Neural cell (in vitro differentiated cells): ENCODE data around the gene CEACAM7. TPM values are rescaled to one million over a fixed set of nuclear protein-coding genes. Genes with fewer than 3 reads are reported as not detected.

Experiments
- H2AFZ ChIP-seq: fragments of 200-600, 300-800 bp; sonication (generic), shearing (Covaris generic); 2 replicates; pipeline ENCODE4 v1.6.0; 2014; ENCODE audit warnings: low read depth, mild to moderate bottlenecking, antibody characterized with exemption, low read length, moderate library complexity
- H3F3A ChIP-seq: fragments of 200-600 bp; shearing (Covaris generic); 2 replicates; pipeline ENCODE4 v1.6.1; 2016; ENCODE audit warnings: mild to moderate bottlenecking, moderate library complexity, mixed read lengths, antibody characterized with exemption, low read length; ENCODE audit not compliant: insufficient read depth, poor library complexity, severe bottlenecking
- H3K27ac ChIP-seq: fragments of 200-600, 300-800 bp; sonication (generic), shearing (Covaris generic); 2 replicates; pipeline ENCODE4 v1.5.1; 2014; ENCODE audit warnings: mild to moderate bottlenecking, low read length, moderate library complexity
- H3K27me3 ChIP-seq: fragments of 300-800, 200-600 bp; sonication (generic), shearing (Covaris generic); 2 replicates; pipeline ENCODE4 v1.6.0; 2014; ENCODE audit warnings: mild to moderate bottlenecking, low read depth, low read length, moderate library complexity; ENCODE audit not compliant: insufficient read depth
- H3K36me3 ChIP-seq: fragments of 300-800, 200-600 bp; sonication (generic), shearing (Covaris generic); 2 replicates; pipeline ENCODE4 v1.5.1; 2014; ENCODE audit warnings: mild to moderate bottlenecking, antibody characterized with exemption, low read length, moderate library complexity; ENCODE audit not compliant: insufficient read depth
- H3K4me2 ChIP-seq: fragments of 300-800, 200-600 bp; sonication (generic), shearing (Covaris generic); 2 replicates; pipeline ENCODE4 v1.6.0; 2014; ENCODE audit warnings: mild to moderate bottlenecking, low read length
- H3K4me3 ChIP-seq: fragments of 300-800, 200-600 bp; sonication (generic), shearing (Covaris generic); 2 replicates; pipeline ENCODE4 v1.5.1; 2014; ENCODE audit warnings: mild to moderate bottlenecking, low read length, moderate library complexity
- H3K79me2 ChIP-seq: fragments of 200-600 bp; shearing (Covaris generic); replicated peaks from 2 replicates; pipeline ENCODE4 v1.6.0; 2014; ENCODE audit warnings: mild to moderate bottlenecking, low read length, moderate library complexity; ENCODE audit not compliant: insufficient read depth
- H3K9ac ChIP-seq: fragments of 300-800, 200-600 bp; sonication (generic), shearing (Covaris generic); 2 replicates; pipeline ENCODE4 v1.6.1; 2016; ENCODE audit warnings: mild to moderate bottlenecking, low read length, mixed read lengths
- H3K9me2 ChIP-seq: fragments of 200-600 bp; shearing (Covaris generic); 2 replicates; pipeline ENCODE4 v1.6.1; 2016; ENCODE audit warnings: mild to moderate bottlenecking, low read length, mixed read lengths; ENCODE audit not compliant: insufficient read depth
- H3K9me3 ChIP-seq: fragments of 200-600, 300-800 bp; sonication (generic), shearing (Covaris generic); 2 replicates; pipeline ENCODE4 v1.6.1; 2016; ENCODE audit warnings: mild to moderate bottlenecking, mixed run types, low read length, moderate library complexity, mixed read lengths
- H4K20me1 ChIP-seq: fragments of 200-600 bp; shearing (Covaris generic); 2 replicates; pipeline ENCODE4 v1.6.1; 2016; ENCODE audit warnings: mild to moderate bottlenecking, mixed run types; ENCODE audit not compliant: insufficient read depth
- EP300 ChIP-seq: fragments of 450-650 bp; conservative IDR thresholded peaks from 2 replicates; pipeline ENCODE4 v1.6.1; 2014; ENCODE audit warnings: antibody characterized with exemption, mild to moderate bottlenecking, moderate library complexity; ENCODE audit not compliant: poor library complexity, severe bottlenecking
- MXI1 ChIP-seq: fragments of 450-650 bp; conservative IDR thresholded peaks from 2 replicates; pipeline ENCODE4 v1.6.1; 2014; ENCODE audit warnings: antibody characterized with exemption, mild to moderate bottlenecking; ENCODE audit not compliant: poor library complexity, severe bottlenecking
- POLR2AphosphoS5 ChIP-seq: IDR thresholded peaks from 2 replicates; pipeline ENCODE4 v1.6.1; 2012
- RAD21 ChIP-seq: fragments of 450-650 bp; conservative IDR thresholded peaks from 2 replicates; pipeline ENCODE4 v1.6.1; 2014; ENCODE audit warnings: antibody characterized with exemption, mild to moderate bottlenecking, moderate library complexity
- SMC3 ChIP-seq: fragments of 450-650 bp; conservative IDR thresholded peaks from 2 replicates; pipeline ENCODE4 v1.6.1; 2014; ENCODE audit warnings: antibody characterized with exemption, mild to moderate bottlenecking, moderate library complexity; ENCODE audit not compliant: poor library complexity
- polyA plus RNA-seq: library from polyadenylated mRNA; depleted of rRNA; stranded (reverse); fragments of >200 nt; gene quantifications from 2 replicates; pipeline ENCODE4 v1.2.3, GENCODE V29; 2014
- TF ChIP-seq, protein P1 (sequence below): fragments of 450-650 bp; IDR thresholded peaks from 2 replicates; pipeline ENCODE4 v1.5.1; 2014; ENCODE audit warnings: antibody characterized with exemption, mild to moderate bottlenecking, moderate library complexity; ENCODE audit not compliant: poor library complexity, severe bottlenecking
- TF ChIP-seq, protein P2 (sequence below): IDR thresholded peaks from 2 replicates; pipeline ENCODE4 v1.6.1; 2012; ENCODE audit warnings: borderline replicate concordance

CEACAM7 gene
- polyA plus RNA-seq, 1 donor from 2014 or later, result not detected

DNA sequence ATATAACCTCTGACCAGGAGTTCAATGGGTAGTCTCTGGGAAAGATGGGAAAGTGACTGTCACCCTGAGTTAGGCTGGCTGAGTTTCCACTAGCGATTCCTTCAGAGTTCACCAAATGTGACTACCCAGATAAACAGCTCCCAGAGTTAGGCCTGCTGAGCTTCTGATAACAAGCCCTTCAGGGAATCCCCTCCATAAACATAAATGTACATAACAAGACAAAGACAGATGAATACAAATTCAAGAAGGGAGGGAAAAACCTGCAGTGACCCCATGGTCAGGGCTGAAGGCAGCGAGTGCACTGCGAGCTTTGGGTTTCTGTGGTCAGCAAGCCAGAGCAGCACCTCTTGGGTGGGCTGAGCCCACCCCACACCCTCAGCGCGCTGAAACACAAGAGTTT lies 35.8 kb downstream of the CEACAM7 start:
- no peak overlapping the region for H3K9ac ChIP-seq
- no peak overlapping the region for H3K4me3 ChIP-seq
- H3F3A ChIP-seq, result no peaks in the 10 kb centered on the region
- H3K27me3 ChIP-seq, result no peaks in the 10 kb centered on the region
- no peak overlapping the region for H2AFZ ChIP-seq
- no peak overlapping the region for H3K4me2 ChIP-seq
- no peak overlapping the region for H3K27ac ChIP-seq
- no peaks in the 10 kb centered on the region for H4K20me1 ChIP-seq
- H3K9me3 ChIP-seq, result peaks cover 7% of the 10 kb centered on the region
- no peaks in the 10 kb centered on the region for H3K36me3 ChIP-seq
- no peaks in the 10 kb centered on the region for H3K79me2 ChIP-seq
- no peaks in the 10 kb centered on the region for H3K9me2 ChIP-seq
- TF ChIP-seq, protein P1, sequence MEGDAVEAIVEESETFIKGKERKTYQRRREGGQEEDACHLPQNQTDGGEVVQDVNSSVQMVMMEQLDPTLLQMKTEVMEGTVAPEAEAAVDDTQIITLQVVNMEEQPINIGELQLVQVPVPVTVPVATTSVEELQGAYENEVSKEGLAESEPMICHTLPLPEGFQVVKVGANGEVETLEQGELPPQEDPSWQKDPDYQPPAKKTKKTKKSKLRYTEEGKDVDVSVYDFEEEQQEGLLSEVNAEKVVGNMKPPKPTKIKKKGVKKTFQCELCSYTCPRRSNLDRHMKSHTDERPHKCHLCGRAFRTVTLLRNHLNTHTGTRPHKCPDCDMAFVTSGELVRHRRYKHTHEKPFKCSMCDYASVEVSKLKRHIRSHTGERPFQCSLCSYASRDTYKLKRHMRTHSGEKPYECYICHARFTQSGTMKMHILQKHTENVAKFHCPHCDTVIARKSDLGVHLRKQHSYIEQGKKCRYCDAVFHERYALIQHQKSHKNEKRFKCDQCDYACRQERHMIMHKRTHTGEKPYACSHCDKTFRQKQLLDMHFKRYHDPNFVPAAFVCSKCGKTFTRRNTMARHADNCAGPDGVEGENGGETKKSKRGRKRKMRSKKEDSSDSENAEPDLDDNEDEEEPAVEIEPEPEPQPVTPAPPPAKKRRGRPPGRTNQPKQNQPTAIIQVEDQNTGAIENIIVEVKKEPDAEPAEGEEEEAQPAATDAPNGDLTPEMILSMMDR, result no peak

DNA sequence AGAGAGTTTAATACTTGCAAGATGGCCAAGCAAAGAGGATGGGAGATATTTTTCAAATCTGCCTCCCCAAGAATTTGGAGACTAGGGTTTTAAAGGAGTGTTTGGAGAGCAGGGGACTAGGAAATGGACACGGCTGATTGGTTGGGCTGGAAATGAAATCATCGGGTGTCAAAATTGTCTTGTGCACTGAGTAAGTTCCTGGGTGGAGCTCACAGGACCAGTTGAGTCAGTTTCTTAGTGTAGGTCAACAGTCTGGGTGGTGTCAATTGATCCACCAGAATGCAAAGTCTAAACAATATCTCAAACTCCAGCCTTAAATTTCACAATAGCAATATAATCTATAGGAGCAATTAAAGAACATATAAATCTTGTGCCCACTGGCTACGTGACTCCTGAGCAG lies 38.2 kb downstream of the CEACAM7 start:
- peaks cover 7% of the 10 kb centered on the region for H3K9me3 ChIP-seq
- H3K27me3 ChIP-seq, result no peaks in the 10 kb centered on the region

DNA sequence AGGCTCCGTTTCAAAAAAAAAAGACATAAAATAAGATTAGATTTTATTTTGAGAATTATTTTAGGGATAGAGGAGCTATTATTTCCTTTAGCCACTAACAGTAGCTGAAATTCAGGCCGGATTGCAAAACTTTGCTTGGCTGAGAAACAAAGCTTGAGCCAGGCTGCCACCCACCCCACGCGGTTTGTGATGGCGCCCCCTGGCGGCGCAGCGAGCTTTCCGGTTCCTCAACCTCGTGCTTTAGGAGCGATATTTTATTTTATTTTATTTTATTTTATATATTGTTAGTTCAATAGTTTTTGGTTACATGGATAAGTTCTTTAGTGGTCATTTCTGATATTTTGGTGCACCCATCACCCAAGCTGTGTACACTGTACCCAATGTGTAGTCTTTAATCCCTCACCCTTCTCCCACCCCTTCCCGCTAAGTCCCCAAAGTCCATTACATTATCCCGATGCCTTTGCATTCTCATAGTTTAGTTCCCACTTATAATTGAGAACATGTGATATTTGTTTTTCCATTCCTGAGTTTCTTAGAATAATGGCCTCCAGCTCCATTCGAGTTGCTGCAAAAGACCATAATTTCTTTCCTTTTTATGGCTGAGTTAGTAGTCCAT lies 41.4 kb downstream of the CEACAM7 start:
- Histone ChIP-seq H4K20me1 (no peaks in the 10 kb centered on the region), H3K27ac (no peak overlapping the region), H3K4me2 (no peak overlapping the region), H2AFZ (no peak overlapping the region), H3K9ac (no peak overlapping the region), H3K36me3 (no peaks in the 10 kb centered on the region), H3K79me2 (no peaks in the 10 kb centered on the region), H3K9me2 (no peaks in the 10 kb centered on the region), H3F3A (no peaks in the 10 kb centered on the region), H3K4me3 (no peak overlapping the region), H3K27me3 (no peaks in the 10 kb centered on the region), H3K9me3 (peaks cover 3% of the 10 kb centered on the region)
- no peak for TF ChIP-seq MXI1
- TF ChIP-seq, protein P1, result no peak
- TF ChIP-seq, protein P2, sequence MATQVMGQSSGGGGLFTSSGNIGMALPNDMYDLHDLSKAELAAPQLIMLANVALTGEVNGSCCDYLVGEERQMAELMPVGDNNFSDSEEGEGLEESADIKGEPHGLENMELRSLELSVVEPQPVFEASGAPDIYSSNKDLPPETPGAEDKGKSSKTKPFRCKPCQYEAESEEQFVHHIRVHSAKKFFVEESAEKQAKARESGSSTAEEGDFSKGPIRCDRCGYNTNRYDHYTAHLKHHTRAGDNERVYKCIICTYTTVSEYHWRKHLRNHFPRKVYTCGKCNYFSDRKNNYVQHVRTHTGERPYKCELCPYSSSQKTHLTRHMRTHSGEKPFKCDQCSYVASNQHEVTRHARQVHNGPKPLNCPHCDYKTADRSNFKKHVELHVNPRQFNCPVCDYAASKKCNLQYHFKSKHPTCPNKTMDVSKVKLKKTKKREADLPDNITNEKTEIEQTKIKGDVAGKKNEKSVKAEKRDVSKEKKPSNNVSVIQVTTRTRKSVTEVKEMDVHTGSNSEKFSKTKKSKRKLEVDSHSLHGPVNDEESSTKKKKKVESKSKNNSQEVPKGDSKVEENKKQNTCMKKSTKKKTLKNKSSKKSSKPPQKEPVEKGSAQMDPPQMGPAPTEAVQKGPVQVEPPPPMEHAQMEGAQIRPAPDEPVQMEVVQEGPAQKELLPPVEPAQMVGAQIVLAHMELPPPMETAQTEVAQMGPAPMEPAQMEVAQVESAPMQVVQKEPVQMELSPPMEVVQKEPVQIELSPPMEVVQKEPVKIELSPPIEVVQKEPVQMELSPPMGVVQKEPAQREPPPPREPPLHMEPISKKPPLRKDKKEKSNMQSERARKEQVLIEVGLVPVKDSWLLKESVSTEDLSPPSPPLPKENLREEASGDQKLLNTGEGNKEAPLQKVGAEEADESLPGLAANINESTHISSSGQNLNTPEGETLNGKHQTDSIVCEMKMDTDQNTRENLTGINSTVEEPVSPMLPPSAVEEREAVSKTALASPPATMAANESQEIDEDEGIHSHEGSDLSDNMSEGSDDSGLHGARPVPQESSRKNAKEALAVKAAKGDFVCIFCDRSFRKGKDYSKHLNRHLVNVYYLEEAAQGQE, result no peak
- no peak for TF ChIP-seq RAD21
- TF ChIP-seq EP300, result no peak

More for the DNA sequence above, 38.2 kb downstream of the CEACAM7 start:
- no peaks in the 10 kb centered on the region for H3K36me3 ChIP-seq
- H3K4me3 ChIP-seq, result no peak overlapping the region
- no peak for TF ChIP-seq POLR2AphosphoS5
- no peak for TF ChIP-seq EP300
- TF ChIP-seq SMC3, result no peak
- H3K9ac ChIP-seq, result no peak overlapping the region
- H3K9me2 ChIP-seq, result no peaks in the 10 kb centered on the region
- H3K4me2 ChIP-seq, result no peak overlapping the region
- H3K27ac ChIP-seq, result no peak overlapping the region
- no peaks in the 10 kb centered on the region for H3F3A ChIP-seq
- H4K20me1 ChIP-seq, result no peaks in the 10 kb centered on the region
- no peaks in the 10 kb centered on the region for H3K79me2 ChIP-seq
- H2AFZ ChIP-seq, result no peak overlapping the region
